GM12878 (cell line): Measurements from ENCODE around the gene PSMB3. TPM values are rescaled to one million over a fixed set of nuclear protein-coding genes. Genes with fewer than 3 reads are reported as not detected.

ENCODE experiments used
- ATAC-seq: fragments of 200-7000 bp; cut with Tn5 transposase; 3 replicates; pipeline ENCODE4 v1.9.1; 2020; ENCODE audit warnings: mild to moderate bottlenecking, moderate library complexity
- BruUV-seq: library from RNA; stranded (reverse); fragments of 400-500 nt; replicated peaks from 2 replicates; lab custom pipeline; 2021; lab: Mats Ljungman, UMichigan
- CTCF ChIA-PET: fragments of 300-600 bp; sonication (Branson Sonifier 250); formaldehyde crosslinking; extraction: SDS; loops from one replicate; lab custom pipeline; 2021; ENCODE audit warnings: inconsistent platforms; lab: Yijun Ruan, JAX
- POLR2A ChIA-PET: fragments of 350-600 bp; formaldehyde crosslinking; extraction: SDS; loops from one replicate; lab custom pipeline; 2021; ENCODE audit warnings: inconsistent platforms; lab: Charles Lee
- RAD21 ChIA-PET: fragments of 300-600 bp; sonication (Branson Sonifier 250); formaldehyde crosslinking; loops from one replicate; lab custom pipeline; 2023; ENCODE audit warnings: antibody characterized with exemption; ENCODE audit not compliant: unreplicated experiment; lab: Charles Lee
- SMC1A ChIA-PET: fragments of 300-600 bp; sonication (Branson Sonifier 250); formaldehyde crosslinking; loops from one replicate; lab custom pipeline; 2023; ENCODE audit not compliant: unreplicated experiment, uncharacterized antibody; lab: Charles Lee
- DNase-seq: peaks from one replicate; pipeline ENCODE4 v3.0.0-alpha.2; 2011; ENCODE audit warnings: low read depth, low spot score
- FAIRE-seq: peaks from 3 replicates; lab custom pipeline; 2011; peaks lifted over from hg19 to GRCh38; lab: Jason Lieb, UNC
- H2AFZ ChIP-seq: 2 replicates; pipeline ENCODE4 v1.6.0; 2011; ENCODE audit warnings: low read depth, low read length, control low read depth; ENCODE audit not compliant: control insufficient read depth
- H3K27ac ChIP-seq: 2 replicates; pipeline ENCODE4 v1.5.1; 2011; ENCODE audit warnings: control low read depth; ENCODE audit not compliant: control insufficient read depth, insufficient read depth
- H3K27me3 ChIP-seq, 2 experiments: replicated peaks in 1 of 2; 2 replicates each; pipeline versions ENCODE4 v1.6.0 to v1.6.1; 2011; ENCODE audit warnings: low read length in 1 of 2; ENCODE audit not compliant: control insufficient read depth in 2 of 2, insufficient read depth in 2 of 2
- H3K36me3 ChIP-seq, 2 experiments: 2 replicates each; pipeline ENCODE4 v1.5.1; 2011; ENCODE audit warnings: low read length in 1 of 2; ENCODE audit not compliant: control insufficient read depth in 2 of 2, insufficient read depth in 2 of 2
- H3K4me1 ChIP-seq: 2 replicates; pipeline ENCODE4 v1.6.1; 2011; ENCODE audit warnings: mild to moderate bottlenecking, low read length, moderate library complexity, mixed read lengths; ENCODE audit not compliant: control insufficient read depth, insufficient read depth
- H3K4me2 ChIP-seq: 2 replicates; pipeline ENCODE4 v1.6.0; 2011; ENCODE audit warnings: control low read depth; ENCODE audit not compliant: control insufficient read depth, insufficient read depth
- H3K4me3 ChIP-seq: fragments of 200-600 bp; sonication (generic); 2 replicates; pipeline ENCODE4 v1.5.1; 2016
- H3K79me2 ChIP-seq: 2 replicates; pipeline ENCODE4 v1.6.0; 2011; ENCODE audit warnings: low read length; ENCODE audit not compliant: control insufficient read depth, insufficient read depth
- H3K9ac ChIP-seq: 2 replicates; pipeline ENCODE4 v1.8.0; 2011; ENCODE audit warnings: low read length, control low read depth, mixed read lengths; ENCODE audit not compliant: control insufficient read depth, insufficient read depth
- H3K9me3 ChIP-seq: replicated peaks from 3 replicates; pipeline ENCODE4 v1.5.1; 2011; ENCODE audit warnings: mild to moderate bottlenecking, low read length; ENCODE audit not compliant: control insufficient read depth, insufficient read depth
- H4K20me1 ChIP-seq: 2 replicates; pipeline ENCODE4 v1.6.0; 2011; ENCODE audit not compliant: control insufficient read depth, insufficient read depth
- CBX3 ChIP-seq: fragments of 200-600 bp; sonication (generic); IDR thresholded peaks from 2 replicates; pipeline ENCODE4 v1.6.1; 2016; ENCODE audit warnings: low read depth, borderline replicate concordance
- ETV6 ChIP-seq, 2 experiments: fragments of 450-650 bp in 1 of 2; IDR thresholded peaks in 1 of 2; conservative IDR thresholded peaks in 1 of 2; 2 replicates each; pipeline ENCODE4 v1.6.1; 2014; ENCODE audit warnings: antibody characterized with exemption in 1 of 2, borderline replicate concordance in 1 of 2, low read depth in 1 of 2, mild to moderate bottlenecking in 1 of 2, moderate library complexity in 1 of 2
- HDGF ChIP-seq: fragments of 450-650 bp; IDR thresholded peaks from 2 replicates; pipeline ENCODE4 v1.6.1; 2016; ENCODE audit warnings: antibody characterized with exemption
- NFXL1 ChIP-seq: fragments of 450-650 bp; IDR thresholded peaks from 2 replicates; pipeline ENCODE4 v1.6.1; 2017; ENCODE audit warnings: antibody characterized with exemption, mild to moderate bottlenecking, borderline replicate concordance
- NKRF ChIP-seq: fragments of 450-650 bp; conservative IDR thresholded peaks from 2 replicates; pipeline ENCODE4 v1.6.1; 2017; ENCODE audit warnings: mild to moderate bottlenecking, moderate library complexity
- NR2C1 ChIP-seq: fragments of 450-650 bp; IDR thresholded peaks from 2 replicates; pipeline ENCODE4 v1.6.1; 2017; ENCODE audit warnings: antibody characterized with exemption, mild to moderate bottlenecking, moderate library complexity
- PAX5 ChIP-seq: IDR thresholded peaks from 2 replicates; pipeline ENCODE4 v1.6.1; 2011; ENCODE audit warnings: low read depth, low read length, borderline replicate concordance
- POLR2AphosphoS2 ChIP-seq: IDR thresholded peaks from 2 replicates; pipeline ENCODE4 v1.6.1; 2011; ENCODE audit warnings: low read depth, mild to moderate bottlenecking, low read length, improper control_type of control experiment, moderate library complexity
- RAD51 ChIP-seq: fragments of 450-650 bp; IDR thresholded peaks from 2 replicates; pipeline ENCODE4 v1.6.1; 2016; ENCODE audit warnings: moderate library complexity, mild to moderate bottlenecking, inconsistent platforms
- SIX5 ChIP-seq: IDR thresholded peaks from 2 replicates; pipeline ENCODE4 v1.6.1; 2011; ENCODE audit warnings: mild to moderate bottlenecking, low read depth, low read length, moderate library complexity; ENCODE audit not compliant: severe bottlenecking
- SREBF1 ChIP-seq: IDR thresholded peaks from 2 replicates; pipeline ENCODE4 v1.6.1; 2012; ENCODE audit warnings: mild to moderate bottlenecking, low read length
- TCF3 ChIP-seq: IDR thresholded peaks from 2 replicates; pipeline ENCODE4 v1.6.1; 2012; ENCODE audit warnings: low read depth, mild to moderate bottlenecking, low read length, borderline replicate concordance; ENCODE audit not compliant: insufficient read depth
- YBX1 ChIP-seq: fragments of 450-650 bp; IDR thresholded peaks from 2 replicates; pipeline ENCODE4 v1.6.1; 2016; ENCODE audit warnings: antibody characterized with exemption
- WGBS: methylation state at CpG from one replicate; pipeline ENCODE4 v1.1.6; 2016; ENCODE audit warnings: low lambda C conversion rate; ENCODE audit not compliant: insufficient replicate concordance, insufficient coverage; ENCODE audit errors: missing lambda C conversion rate; 5-methylcytosine and 5-hydroxymethylcytosine counted together
- in situ Hi-C: fragments of 300-500 bp; cut with MboI; formaldehyde crosslinking; loops from 9 replicates; pipeline ENCODE4 v1.14.3; 2018; ENCODE audit warnings: mixed read lengths
- intact Hi-C: fragments of 100-400 bp; cut with micrococcal nuclease; formaldehyde crosslinking; loops from one replicate; pipeline ENCODE4 v1.14.2; 2022; ENCODE audit not compliant: unreplicated experiment
- polyA plus RNA-seq, 11 experiments: library from polyadenylated mRNA; depleted of rRNA in 4 of 11; unstranded in 6 of 11; stranded (reverse) in 5 of 11; fragments of >200 nt; fragmentation: Nextera tagmentation in 4 of 11; fragmentation: Illumina TruSeq in 1 of 11; extraction: Ambion mirVana in 4 of 11; extraction: Trizol in 1 of 11; gene quantifications; 1 replicate in 1 of 11; 2 replicates in 10 of 11; pipeline versions ENCODE4 v1.2.1 to v1.2.3, GENCODE V29; 2011 to 2016; ENCODE audit warnings: inconsistent platforms in 2 of 11, missing spikeins in 2 of 11, low read depth in 1 of 11
- total RNA-seq, 4 experiments: library from RNA; depleted of rRNA in 3 of 4; stranded (reverse); fragments of >200 nt in 3 of 4; fragmentation: Illumina TruSeq in 1 of 4; extraction: Trizol in 1 of 4; gene quantifications; 2 replicates each; pipeline versions ENCODE4 v1.2.1 to v1.2.3, GENCODE V29; 2013 to 2021
- TF ChIP-seq, protein P1 (sequence below): fragments of 450-650 bp; formaldehyde crosslinking; IDR thresholded peaks from 2 replicates; pipeline ENCODE4 v1.4.0; 2020; ENCODE audit warnings: mild to moderate bottlenecking, moderate library complexity

Gene PSMB3
- total and polyA plus RNA-seq, 10 of the 15 experiments (the other 5 are each of a cell fraction or from before 2014, with no cell fraction given) = 300 to 2,130 (median 490) TPM

GRCh38 chr17:38729368-38729885 is 23.1 kb upstream of the PSMB3 start (continued):
- TF ChIP-seq RAD51 (no peak), POLR2AphosphoS2 (no peak), TCF3 (no peak), YBX1 (no peak), HDGF (no peak)
- TF ChIP-seq, protein P1, sequence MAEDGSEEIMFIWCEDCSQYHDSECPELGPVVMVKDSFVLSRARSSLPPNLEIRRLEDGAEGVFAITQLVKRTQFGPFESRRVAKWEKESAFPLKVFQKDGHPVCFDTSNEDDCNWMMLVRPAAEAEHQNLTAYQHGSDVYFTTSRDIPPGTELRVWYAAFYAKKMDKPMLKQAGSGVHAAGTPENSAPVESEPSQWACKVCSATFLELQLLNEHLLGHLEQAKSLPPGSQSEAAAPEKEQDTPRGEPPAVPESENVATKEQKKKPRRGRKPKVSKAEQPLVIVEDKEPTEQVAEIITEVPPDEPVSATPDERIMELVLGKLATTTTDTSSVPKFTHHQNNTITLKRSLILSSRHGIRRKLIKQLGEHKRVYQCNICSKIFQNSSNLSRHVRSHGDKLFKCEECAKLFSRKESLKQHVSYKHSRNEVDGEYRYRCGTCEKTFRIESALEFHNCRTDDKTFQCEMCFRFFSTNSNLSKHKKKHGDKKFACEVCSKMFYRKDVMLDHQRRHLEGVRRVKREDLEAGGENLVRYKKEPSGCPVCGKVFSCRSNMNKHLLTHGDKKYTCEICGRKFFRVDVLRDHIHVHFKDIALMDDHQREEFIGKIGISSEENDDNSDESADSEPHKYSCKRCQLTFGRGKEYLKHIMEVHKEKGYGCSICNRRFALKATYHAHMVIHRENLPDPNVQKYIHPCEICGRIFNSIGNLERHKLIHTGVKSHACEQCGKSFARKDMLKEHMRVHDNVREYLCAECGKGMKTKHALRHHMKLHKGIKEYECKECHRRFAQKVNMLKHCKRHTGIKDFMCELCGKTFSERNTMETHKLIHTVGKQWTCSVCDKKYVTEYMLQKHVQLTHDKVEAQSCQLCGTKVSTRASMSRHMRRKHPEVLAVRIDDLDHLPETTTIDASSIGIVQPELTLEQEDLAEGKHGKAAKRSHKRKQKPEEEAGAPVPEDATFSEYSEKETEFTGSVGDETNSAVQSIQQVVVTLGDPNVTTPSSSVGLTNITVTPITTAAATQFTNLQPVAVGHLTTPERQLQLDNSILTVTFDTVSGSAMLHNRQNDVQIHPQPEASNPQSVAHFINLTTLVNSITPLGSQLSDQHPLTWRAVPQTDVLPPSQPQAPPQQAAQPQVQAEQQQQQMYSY = no peak

GRCh38 chr17:38729886-38730525 is 22.5 kb upstream of the PSMB3 start, which contains the start of gene CISD3:
TSS of gene CISD3 (plus strand) at chr17:38730341. CDS start at chr17:38730359, 18 bp downstream.
- Histone ChIP-seq H4K20me1 (no peaks in the 10 kb centered on the region), H3K27me3 (no peaks in the 10 kb centered on the region), H3K79me2 (peaks cover 13% of the 10 kb centered on the region), H3K4me2 (peak within 1 kb of the TSS; percentile 95), H3K4me1 (peaks cover 38% of the 10 kb centered on the region), H3K4me3 (peak within 1 kb of the TSS; percentile 90), H3K27ac (peak within 1 kb of the TSS; percentile 52), H2AFZ (peak within 1 kb of the TSS; percentile 71), H3K9me3 (no peaks in the 10 kb centered on the region; the same call in 2 of the 3 replicates), H3K9ac (peak within 1 kb of the TSS; percentile 73), H3K36me3 (peaks cover 0 to 3% of the 10 kb centered on the region in 2 experiments; a peak in 3 of 4 replicates)
- ChIA-PET RAD21 (interaction anchor here (1.0 to 3.6 kb wide), 3 partner anchors 16 to 54 kb away, joined by 3 to 32 read pairs (median 20); partner anchors contain the start of genes EPOP and MLLT6), SMC1A (interaction anchor here (0.7 to 2.3 kb wide), 2 partner anchors 20 to 53 kb away, joined by 4 to 27 read pairs; no protein-coding TSS in a partner anchor), POLR2A (interaction anchor here (1.3 to 2.2 kb wide), 3 partner anchors 23 to 54 kb away, joined by 4 to 19 read pairs (median 9); partner anchors contain the start of genes EPOP and MLLT6), CTCF (interaction anchor here (0.6 to 3.6 kb wide), 13 partner anchors 17 to 501 kb away, joined by 3 to 56 read pairs (median 4); partner anchors contain the start of genes EPOP, PCGF2, PIP4K2B and PSMB3)
- FAIRE-seq (no peak), ATAC-seq (peak; percentile 92), DNase-seq (no peak)
- in situ Hi-C loops = loop anchor here (5.0 kb wide), 1 partner anchor 53 kb away; no protein-coding TSS in a partner anchor
- intact Hi-C loops = loop anchor here (2.0 kb wide), 1 partner anchor 27 kb away; no protein-coding TSS in a partner anchor
- WGBS = 0% methylated on average over 49 of the region's 92 CpGs
- BruUV-seq = no TSS peak
- TF ChIP-seq ETV6 (conservative IDR thresholded peaks at IDR 0.05 in 1 of 2, IDR thresholded peaks at IDR 0.05 in 1 of 2; ENCODE audit: borderline replicate concordance in 1 of 2, low read depth in 1 of 2) (peak in 1 of 2 experiments; percentile 45; a peak in 1 of 4 replicates), NKRF (no peak; the same call in none of the 2 replicates), SREBF1 (no peak), SIX5 (no peak), NFXL1 (no peak), CBX3 (no peak), NR2C1 (peak; percentile 63), PAX5 (0 out of 2 replicates have a peak, but pooled peaks have one; percentile 8)
